GM12892 (cell line): Measurements from ENCODE around the gene EPHA1.

ENCODE experiments used
- POLR2A ChIP-seq: IDR thresholded peaks from 2 replicates; pipeline ENCODE4 v1.6.1; 2011; ENCODE audit warnings: low read depth, low read length, control low read depth
- POLR2AphosphoS5 ChIP-seq: IDR thresholded peaks from 2 replicates; pipeline ENCODE4 v1.6.1; 2011; ENCODE audit warnings: low read depth, low read length, control low read depth
- TAF1 ChIP-seq: IDR thresholded peaks from 2 replicates; pipeline ENCODE4 v1.6.1; 2011; ENCODE audit warnings: low read depth, mild to moderate bottlenecking, control low read depth, low read length, borderline replicate concordance

DNA sequence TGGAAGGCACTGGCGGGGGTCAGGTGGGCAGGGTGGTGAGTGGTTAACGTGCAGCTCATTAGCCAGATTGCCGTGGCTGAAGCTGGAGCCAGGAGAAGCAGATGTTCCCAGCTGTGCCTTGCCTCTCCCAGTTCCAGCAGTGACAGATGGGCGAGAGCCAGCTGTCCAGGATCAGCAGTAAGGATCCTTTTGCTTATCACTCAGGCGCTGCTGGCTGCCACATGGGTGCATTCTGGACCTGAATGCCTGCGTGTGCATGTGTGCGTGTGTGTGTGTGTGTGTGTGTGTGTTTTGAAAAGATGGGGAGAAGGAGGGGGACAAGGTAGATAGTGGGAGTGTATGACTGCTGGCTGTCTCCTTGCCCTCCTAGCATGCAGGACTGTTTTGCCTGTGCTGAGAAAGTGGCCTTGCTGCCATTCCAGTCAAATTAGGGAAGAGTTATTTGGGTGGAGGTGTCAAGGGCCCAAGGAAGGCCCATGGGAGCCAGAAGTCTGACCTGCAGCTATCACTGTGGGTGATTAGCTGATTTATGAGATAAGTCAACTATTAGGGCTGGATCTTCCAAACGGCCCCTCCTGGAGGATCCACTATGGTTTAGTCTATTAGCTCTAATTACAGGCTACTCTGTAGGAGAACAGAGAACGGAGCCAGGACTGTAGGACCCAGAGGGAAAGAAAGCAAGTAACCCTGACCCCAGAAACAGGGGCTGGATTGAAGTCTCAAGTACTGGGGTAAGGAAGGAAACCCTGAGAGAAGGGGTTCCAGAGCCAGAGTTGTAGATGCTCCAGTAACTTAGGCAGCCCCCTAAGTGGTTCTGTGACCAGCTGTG lies 3.3 kb downstream of the EPHA1 start:
- no peak for TF ChIP-seq POLR2A
- no peak for TF ChIP-seq POLR2AphosphoS5
- no peak for TF ChIP-seq TAF1
